CD14-positive monocyte (primary cell): ENCODE data around the gene MAL. TPM values are rescaled to one million over a fixed set of nuclear protein-coding genes. Genes with fewer than 3 reads are reported as not detected.

Experiments used
- DNase-seq, 3 donors: peaks; one replicate each; pipeline ENCODE4 v3.0.0-alpha.2; 2011 to 2022
- H2AFZ ChIP-seq: 2 replicates; pipeline ENCODE4 v1.6.0; 2012; ENCODE audit warnings: mild to moderate bottlenecking, low read depth, low read length, inconsistent platforms; ENCODE audit not compliant: insufficient read depth, poor library complexity, severe bottlenecking
- H3K27ac ChIP-seq, 2 donors: 1 replicate in 1 of 2; 2 replicates in 1 of 2; pipeline ENCODE4 v1.5.1; 2012 to 2013; ENCODE audit warnings: low read length in 2 of 2, control low read depth in 1 of 2, inconsistent platforms in 1 of 2, low read depth in 1 of 2, mild to moderate bottlenecking in 1 of 2
- H3K27me3 ChIP-seq, 2 donors: one replicate each; pipeline versions ENCODE4 v1.6.0 to v1.6.1; 2011 to 2013; ENCODE audit warnings: low read length in 2 of 2; ENCODE audit not compliant: control insufficient read depth in 2 of 2, insufficient read depth in 2 of 2
- H3K36me3 ChIP-seq, 2 donors: replicated peaks in 1 of 2; 1 replicate in 1 of 2; 2 replicates in 1 of 2; pipeline versions ENCODE4 v1.5.1 to v1.6.1; 2012 to 2013; ENCODE audit warnings: low read length in 2 of 2, control low read depth in 1 of 2, inconsistent platforms in 1 of 2, mild to moderate bottlenecking in 1 of 2; ENCODE audit not compliant: insufficient read depth in 2 of 2, control insufficient read depth in 1 of 2
- H3K4me1 ChIP-seq, 2 donors: 1 replicate in 1 of 2; 2 replicates in 1 of 2; pipeline versions ENCODE4 v1.5.1 to v1.6.1; 2012 to 2013; ENCODE audit warnings: low read length in 2 of 2, control low read depth in 1 of 2, inconsistent platforms in 1 of 2, mild to moderate bottlenecking in 1 of 2, moderate library complexity in 1 of 2; ENCODE audit not compliant: insufficient read depth in 2 of 2, control insufficient read depth in 1 of 2
- H3K4me2 ChIP-seq: replicated peaks from 2 replicates; pipeline ENCODE3; 2012; ENCODE audit warnings: low read length, moderate library complexity, mild to moderate bottlenecking; ENCODE audit not compliant: poor library complexity, severe bottlenecking; ENCODE audit errors: extremely low read depth
- H3K4me3 ChIP-seq, 3 experiments: fragments of 200-600 bp in 1 of 3; sonication (generic) in 1 of 3; replicated peaks in 1 of 3; 1 replicate in 2 of 3; 2 replicates in 1 of 3; pipeline ENCODE4 v1.5.1; 2011 to 2013; ENCODE audit warnings: low read length in 3 of 3, mild to moderate bottlenecking in 3 of 3, control low read depth in 2 of 3, low read depth in 2 of 3, inconsistent platforms in 1 of 3, moderate library complexity in 1 of 3
- H3K79me2 ChIP-seq: 2 replicates; pipeline ENCODE4 v1.6.0; 2012; ENCODE audit warnings: mild to moderate bottlenecking, control low read depth, inconsistent platforms, low read length, moderate library complexity; ENCODE audit not compliant: insufficient read depth
- H3K9ac ChIP-seq: 2 replicates; pipeline ENCODE4 v1.6.0; 2017; ENCODE audit warnings: low read length, mild to moderate bottlenecking; ENCODE audit not compliant: insufficient read depth, poor library complexity, severe bottlenecking
- H3K9me3 ChIP-seq, 2 donors: replicated peaks in 1 of 2; 1 replicate in 1 of 2; 2 replicates in 1 of 2; pipeline versions ENCODE4 v1.5.1 to v1.6.1; 2012 to 2013; ENCODE audit warnings: low read length in 2 of 2, control low read depth in 1 of 2; ENCODE audit not compliant: control insufficient read depth in 1 of 2, insufficient read depth in 1 of 2
- H4K20me1 ChIP-seq: 2 replicates; pipeline ENCODE4 v1.6.0; 2012; ENCODE audit warnings: mild to moderate bottlenecking, low read length, control low read depth, moderate library complexity; ENCODE audit not compliant: insufficient read depth
- H3K27ac Mint-ChIP-seq, 7 donors: one replicate each; pipeline ENCODE4 v1.8.0; 2020; ENCODE audit warnings: mild to moderate bottlenecking in 7 of 7, mixed read lengths in 7 of 7, moderate library complexity in 6 of 7, inconsistent platforms in 2 of 7
- H3K27me3 Mint-ChIP-seq, 3 donors: one replicate each; pipeline ENCODE4 v1.8.0; 2021 to 2022; ENCODE audit warnings: low read depth in 3 of 3, mild to moderate bottlenecking in 3 of 3, mixed read lengths in 3 of 3, moderate library complexity in 3 of 3, inconsistent platforms in 1 of 3
- H3K36me3 Mint-ChIP-seq, 2 donors: one replicate each; pipeline ENCODE4 v1.8.0; 2020; ENCODE audit warnings: mixed read lengths in 2 of 2, inconsistent platforms in 1 of 2, mild to moderate bottlenecking in 1 of 2
- H3K4me1 Mint-ChIP-seq: one replicate; pipeline ENCODE4 v1.8.0; 2020; ENCODE audit warnings: mild to moderate bottlenecking, mixed read lengths
- H3K4me3 Mint-ChIP-seq, 2 donors: one replicate each; pipeline ENCODE4 v1.8.0; 2020; ENCODE audit warnings: mild to moderate bottlenecking in 2 of 2, mixed read lengths in 2 of 2, moderate library complexity in 1 of 2
- H3K9me3 Mint-ChIP-seq, 7 donors: one replicate each; pipeline ENCODE4 v1.8.0; 2020 to 2022; ENCODE audit warnings: mixed read lengths in 7 of 7, mild to moderate bottlenecking in 6 of 7, moderate library complexity in 6 of 7, inconsistent platforms in 2 of 7
- CTCF ChIP-seq: fragments of 200-600 bp; IDR thresholded peaks from one replicate; pipeline ENCODE4 v1.8.0; 2022; ENCODE audit warnings: antibody characterized with exemption, mild to moderate bottlenecking
- WGBS: methylation state at CpG from one replicate; pipeline ENCODE4 v1.1.5; 2013; ENCODE audit warnings: missing lambda C conversion rate; ENCODE audit not compliant: insufficient coverage; 5-methylcytosine and 5-hydroxymethylcytosine counted together
- intact Hi-C, 2 donors: fragments of 100-400 bp; cut with micrococcal nuclease; formaldehyde crosslinking; loops; one replicate each; pipeline versions ENCODE4 v1.15.0 to v1.15.1; 2023
- polyA plus RNA-seq, 3 donors: library from polyadenylated mRNA; depleted of rRNA in 1 of 3; unstranded in 2 of 3; stranded (reverse) in 1 of 3; fragments of 300-500 nt in 2 of 3; fragments of >200 nt in 1 of 3; fragmentation: Illumina TruSeq in 2 of 3; gene quantifications; 1 replicate in 2 of 3; 2 replicates in 1 of 3; pipeline ENCODE4 v1.2.3, GENCODE V29; 2012 to 2021

The MAL gene
- polyA plus RNA-seq, 3 donors, result 0.39 to 0.48 TPM; not detected in 1

DNA sequence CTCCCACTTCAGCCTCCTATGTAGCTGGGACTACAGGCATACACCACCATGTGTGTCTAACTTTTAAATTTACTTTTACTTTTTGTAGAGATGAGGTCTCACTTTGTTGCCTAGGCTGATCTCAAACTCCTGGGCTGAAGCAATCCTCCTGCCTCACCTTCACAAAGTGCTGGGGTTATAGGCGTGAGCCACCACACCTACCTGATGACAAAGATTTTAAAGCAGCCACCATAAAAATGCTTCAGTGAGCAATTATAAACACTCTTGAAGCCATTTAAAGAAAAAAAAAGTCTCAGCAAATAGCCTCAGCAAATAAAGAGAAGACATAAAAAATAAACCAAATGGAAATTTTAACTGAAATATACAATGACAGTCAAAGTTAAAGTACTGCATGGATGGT lies 60.5 kb downstream of the MAL start:
- no CpG with 5 or more reads among the region's 1 CpG for WGBS
- H3K27ac ChIP-seq, result no peak overlapping the region
- no peaks in the 10 kb centered on the region for H3K27me3 ChIP-seq
- H3K4me1 Mint-ChIP-seq, result no peaks in the 10 kb centered on the region
- H3K79me2 ChIP-seq, result no peaks in the 10 kb centered on the region
- H4K20me1 ChIP-seq, result no peaks in the 10 kb centered on the region
- TF ChIP-seq CTCF, result no peak
- peaks cover 50 to 62% of the 10 kb centered on the region in 2 donors for H3K36me3 ChIP-seq
- no peaks in the 10 kb centered on the region for H3K4me1 ChIP-seq
- no peak for DNase-seq
- H3K9me3 Mint-ChIP-seq, result peaks cover 0 to 8% (median 3%) of the 10 kb centered on the region in 7 donors
- no peak overlapping the region for H3K4me3 Mint-ChIP-seq
- H3K36me3 Mint-ChIP-seq, result peaks cover 48 to 60% of the 10 kb centered on the region in 2 donors
- intact Hi-C loops, result no loop called here
- H3K27me3 Mint-ChIP-seq, result peaks cover 0 to 3% (median 0%) of the 10 kb centered on the region in 3 donors
- H3K27ac Mint-ChIP-seq, result no peak overlapping the region
- no peak overlapping the region for H3K4me3 ChIP-seq
- no peaks in the 10 kb centered on the region for H3K9me3 ChIP-seq
- no peak overlapping the region for H2AFZ ChIP-seq
- H3K4me2 ChIP-seq, result no peak overlapping the region
- H3K9ac ChIP-seq, result no peak overlapping the region

DNA sequence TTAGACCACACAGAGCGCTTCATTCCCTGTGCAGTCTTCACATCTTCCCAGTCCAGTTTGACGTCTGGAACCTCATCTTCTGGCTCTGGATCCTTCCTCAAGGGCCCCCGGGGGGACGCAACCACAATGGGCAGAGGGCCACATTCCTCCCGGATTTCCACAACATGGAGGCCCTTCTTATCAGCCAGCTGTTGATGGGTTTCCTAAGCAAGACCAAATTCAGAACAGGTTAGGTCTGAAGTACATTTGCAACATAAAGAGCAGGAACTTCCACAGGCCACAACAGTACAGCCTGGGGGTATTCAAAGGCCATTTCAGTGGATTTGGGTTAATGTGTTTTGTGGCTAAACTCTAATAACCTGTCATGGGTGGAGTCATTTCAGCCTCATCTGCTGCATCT lies 61.9 kb downstream of the MAL start:
- Histone ChIP-seq H4K20me1 (no peaks in the 10 kb centered on the region), H3K4me1 (no peaks in the 10 kb centered on the region), H3K9me3 (no peaks in the 10 kb centered on the region), H3K4me3 (no peak overlapping the region), H3K36me3 (peaks cover 63 to 76% of the 10 kb centered on the region in 2 donors), H3K79me2 (no peaks in the 10 kb centered on the region), H3K4me2 (no peak overlapping the region), H2AFZ (no peak overlapping the region), H3K27ac (no peak overlapping the region), H3K9ac (no peak overlapping the region), H3K27me3 (no peaks in the 10 kb centered on the region)
- no peak overlapping the region for H3K4me3 Mint-ChIP-seq
- no peak overlapping the region for H3K27ac Mint-ChIP-seq
- DNase-seq, result no peak
- H3K9me3 Mint-ChIP-seq, result peaks cover 0 to 8% (median 3%) of the 10 kb centered on the region in 7 donors
- TF ChIP-seq CTCF, result no peak
- intact Hi-C loops, result no loop called here
- WGBS, result 94% methylated on average over 5 of the region's 5 CpGs
- peaks cover 62 to 73% of the 10 kb centered on the region in 2 donors for H3K36me3 Mint-ChIP-seq
- H3K27me3 Mint-ChIP-seq, result peaks cover 0 to 1% (median 0%) of the 10 kb centered on the region in 3 donors
- no peaks in the 10 kb centered on the region for H3K4me1 Mint-ChIP-seq
